GM18868 (cell line): ENCODE results near the gene PITRM1.
"Not testable (repeated sequence)": the region's sequence is repeated elsewhere in the genome, so short reads cannot be mapped to it uniquely, and the experiment has no call there.

Experiments
- ATAC-seq: cut with Tn5 transposase; IDR thresholded peaks from one replicate; pipeline ENCODE4 v1.9.1; 2021; ENCODE audit warnings: mild to moderate bottlenecking, moderate library complexity; ENCODE audit not compliant: unreplicated experiment

Gene PITRM1

GRCh38 chr10:3197348-3198003, 24.9 kb upstream of the PITRM1 start:
- peak; percentile 91 for ATAC-seq

DNA sequence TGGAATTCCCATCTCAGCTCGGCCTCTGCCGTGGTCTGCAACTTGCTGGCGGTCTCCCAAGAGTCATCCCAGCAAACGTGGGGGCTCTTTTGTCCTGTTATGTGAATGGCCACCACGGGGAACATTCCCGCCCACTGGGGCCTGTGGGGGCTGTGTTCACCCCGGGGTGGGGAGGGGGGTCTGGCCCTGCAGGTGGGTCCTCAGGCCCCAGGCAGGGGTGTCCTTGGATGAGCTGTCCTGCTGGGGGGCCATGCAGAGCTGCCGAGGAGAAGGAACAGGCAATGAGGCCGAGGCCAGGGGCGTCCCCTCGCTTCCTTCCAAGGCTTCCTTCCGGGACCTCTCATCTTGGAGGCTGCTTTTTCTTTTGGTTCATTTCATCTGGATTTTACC, 24.4 kb upstream of the PITRM1 start:
- no peak for ATAC-seq

DNA sequence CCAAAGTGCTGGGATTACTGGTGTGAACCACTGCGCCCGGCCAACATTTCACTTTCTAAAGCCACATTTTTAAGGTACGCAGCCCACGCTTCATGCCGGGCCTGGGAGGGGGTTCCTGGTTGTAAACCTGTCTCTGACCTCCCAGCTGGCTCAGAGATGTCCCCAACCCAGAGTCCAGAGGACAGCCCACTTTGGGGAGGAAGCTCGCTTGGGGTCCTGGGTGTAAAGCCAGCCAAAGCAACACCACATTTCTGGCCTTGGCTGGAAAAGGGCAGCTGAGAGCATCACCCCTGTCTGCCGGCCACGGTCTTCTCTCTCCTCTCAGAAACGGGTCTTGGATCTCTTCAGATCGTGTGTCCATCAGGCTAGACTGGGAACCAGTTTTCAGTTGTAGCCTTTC, 23.9 kb upstream of the PITRM1 start:
- ATAC-seq, result no peak

- ATAC-seq, result no peak
Measured at GRCh38 chr10:3195726-3196125, 23.1 kb upstream of the PITRM1 start.

- no peak for ATAC-seq
Measured at GRCh38 chr10:3195286-3195685, 22.7 kb upstream of the PITRM1 start.

DNA sequence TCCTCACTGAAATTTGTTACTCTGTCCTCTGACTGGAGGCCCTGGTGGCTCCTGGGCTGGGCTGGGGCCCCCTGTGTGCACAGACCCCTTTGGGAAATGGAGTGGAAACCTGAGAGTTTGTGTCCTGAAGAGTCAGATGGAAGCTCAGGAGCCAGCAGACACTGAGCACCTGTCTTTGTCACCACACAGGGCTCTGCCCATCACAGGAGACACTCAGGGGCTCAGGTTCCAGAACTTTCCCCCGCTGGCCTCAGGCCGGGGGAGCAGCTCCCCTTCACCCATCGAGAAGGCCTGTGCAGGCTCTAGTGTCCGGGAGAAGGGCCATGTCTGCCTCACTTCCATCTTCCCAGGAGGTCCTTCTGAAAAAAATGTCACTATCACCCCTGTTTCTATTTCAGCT, 22.3 kb upstream of the PITRM1 start:
- no peak for ATAC-seq

DNA sequence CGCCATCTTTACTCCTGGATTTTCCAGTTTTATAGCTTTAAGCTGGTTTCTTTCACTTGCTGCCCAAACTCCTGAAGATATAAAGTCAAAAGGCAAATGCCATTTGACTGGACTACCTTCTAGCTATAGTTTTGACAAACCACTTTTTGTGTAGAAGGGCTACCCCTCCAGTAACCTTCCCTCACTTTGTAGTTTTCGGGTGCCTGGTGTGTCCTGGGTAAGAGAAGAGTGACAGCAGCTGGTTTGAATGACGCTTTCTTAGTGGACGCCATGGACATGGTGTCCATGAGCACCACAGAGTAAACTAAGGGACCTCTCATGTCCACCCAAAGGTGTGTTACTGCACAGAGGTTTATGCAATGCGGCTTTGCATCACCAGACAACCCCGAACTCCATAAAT, 21.2 kb upstream of the PITRM1 start:
- no peak for ATAC-seq

- ATAC-seq, result no peak
Measured at GRCh38 chr10:3192856-3193635, 20.5 kb upstream of the PITRM1 start.

GRCh38 chr10:3190817-3191216, 18.2 kb upstream of the PITRM1 start:
- ATAC-seq, result no peak

DNA sequence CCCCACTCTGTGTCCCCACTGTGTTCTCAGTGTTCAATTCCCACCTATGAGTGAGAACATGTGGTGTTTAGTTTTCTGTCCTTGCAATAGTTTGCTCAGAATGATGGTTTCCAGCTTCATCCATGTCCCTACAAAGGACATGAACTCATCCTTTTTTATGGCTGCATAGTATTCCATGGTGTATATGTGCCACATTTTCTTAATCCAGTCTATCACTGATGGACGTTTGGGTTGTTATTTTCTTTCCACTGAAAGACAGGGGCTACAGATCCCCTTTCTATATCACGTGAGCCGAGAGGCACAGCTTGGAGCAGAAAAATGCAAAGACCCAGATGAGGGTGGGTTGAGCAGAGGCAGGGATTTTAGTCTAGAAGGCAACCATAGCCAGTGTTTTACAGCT, 14.6 kb upstream of the PITRM1 start:
- ATAC-seq, result not testable (repeated sequence)

DNA sequence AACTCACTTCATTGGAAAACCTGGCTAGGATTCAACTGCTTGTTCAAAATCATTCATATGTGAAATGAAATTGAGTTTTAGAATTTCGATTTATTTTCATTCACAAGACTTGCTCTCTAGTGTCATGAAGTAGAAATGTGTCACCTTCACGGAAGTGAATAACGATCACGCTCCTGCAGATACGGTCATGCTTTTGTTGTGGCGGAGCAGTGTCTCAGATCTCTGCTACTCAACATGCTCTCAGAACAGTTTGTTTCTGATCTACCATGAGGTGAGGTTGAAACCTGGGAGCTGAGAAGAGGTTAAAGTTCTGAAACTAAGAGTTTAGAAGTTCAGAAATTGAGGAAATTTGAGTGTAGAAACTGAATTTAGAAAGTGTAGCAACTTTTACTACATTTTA, 13.8 kb upstream of the PITRM1 start:
- ATAC-seq, result no peak

GRCh38 chr10:3185386-3185785, 12.8 kb upstream of the PITRM1 start:
- ATAC-seq, result no peak

- ATAC-seq, result no peak
Measured at GRCh38 chr10:3180355-3181025, 7.9 kb upstream of the PITRM1 start.

GRCh38 chr10:3179174-3179573, 6.6 kb upstream of the PITRM1 start:
- ATAC-seq, result no peak

DNA sequence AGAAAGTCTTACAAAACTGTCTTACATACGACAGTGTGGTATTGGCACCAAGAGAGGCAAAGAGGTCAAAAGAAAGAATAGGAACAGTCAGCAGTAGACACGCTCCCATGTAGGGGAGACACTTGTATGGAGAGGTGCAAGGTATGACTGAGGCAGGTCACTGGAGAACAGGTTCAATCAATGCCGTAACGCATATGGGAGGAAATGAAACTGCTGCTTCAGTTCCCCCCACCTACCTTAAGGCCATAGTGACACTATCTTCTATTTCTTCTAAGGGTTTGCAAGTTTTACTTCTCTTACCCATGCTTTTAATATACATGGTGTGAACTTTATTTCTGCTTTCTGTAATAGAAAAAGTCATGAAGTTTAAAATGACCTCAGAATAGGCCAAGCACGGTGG, 5.5 kb upstream of the PITRM1 start:
- ATAC-seq, result peak; percentile 56

GRCh38 chr10:3173171-3173878, 743 bp upstream of the PITRM1 start:
- ATAC-seq, result peak; percentile 11

DNA sequence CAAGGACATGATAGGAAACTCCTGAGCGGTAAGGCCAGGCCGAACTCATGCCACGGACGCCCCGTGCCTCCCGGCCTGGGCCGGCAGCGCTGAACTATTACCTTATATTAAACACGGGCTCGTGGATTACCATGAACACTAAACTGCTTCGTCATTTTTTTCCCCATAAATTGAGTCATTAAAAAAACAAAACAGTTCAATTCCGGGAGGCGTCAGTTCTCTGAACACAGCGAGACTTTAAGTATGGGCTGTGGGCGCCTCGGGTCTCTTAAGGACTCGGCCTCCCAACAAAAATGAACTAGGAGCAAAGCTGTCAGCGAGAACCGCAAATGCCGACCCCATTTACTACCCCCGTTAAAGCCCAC, 519 bp downstream of the PITRM1 start:
- ATAC-seq, result no peak

DNA sequence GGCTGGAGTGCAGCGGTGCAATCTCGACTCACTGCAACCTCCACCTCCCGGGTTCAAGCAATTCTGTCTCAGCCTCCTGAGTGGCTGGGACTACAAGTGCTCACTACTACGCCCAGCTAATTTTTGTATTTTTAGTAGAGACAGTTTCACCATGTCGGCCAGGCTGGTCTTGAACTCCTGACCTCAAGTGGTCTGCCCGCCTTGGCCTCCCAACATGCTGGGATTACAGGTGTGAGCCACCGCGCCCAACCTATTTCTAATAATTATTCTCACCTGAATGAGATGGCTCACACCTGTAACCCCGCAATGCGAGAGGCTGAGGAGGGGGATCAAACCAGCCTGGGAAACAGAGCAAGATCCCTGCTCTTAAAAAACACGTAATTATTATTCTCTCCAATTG, 1.1 kb downstream of the PITRM1 start:
- ATAC-seq, result not testable (repeated sequence)

DNA sequence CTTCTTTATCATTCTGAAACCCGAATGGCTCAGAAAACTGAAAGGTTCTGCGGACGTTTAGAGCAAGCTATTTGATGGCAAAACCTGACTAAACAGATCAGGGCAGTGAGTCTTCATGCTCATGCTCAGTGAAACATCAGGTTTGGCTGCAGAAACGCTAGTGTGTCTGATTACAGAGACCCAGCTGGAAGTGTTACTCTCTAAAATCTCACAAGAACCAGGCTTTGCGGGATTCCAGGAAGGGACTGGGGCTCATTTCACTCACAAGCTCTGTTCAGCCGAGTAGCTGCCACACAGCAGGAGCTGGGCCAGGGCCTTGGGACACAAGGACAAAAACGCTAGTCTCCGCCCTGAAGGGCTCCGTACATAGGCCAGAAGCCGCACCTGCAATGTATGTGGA, 2.9 kb downstream of the PITRM1 start:
- no peak for ATAC-seq

- no peak for ATAC-seq
Measured at GRCh38 chr10:3169271-3169670, 3.3 kb downstream of the PITRM1 start.

DNA sequence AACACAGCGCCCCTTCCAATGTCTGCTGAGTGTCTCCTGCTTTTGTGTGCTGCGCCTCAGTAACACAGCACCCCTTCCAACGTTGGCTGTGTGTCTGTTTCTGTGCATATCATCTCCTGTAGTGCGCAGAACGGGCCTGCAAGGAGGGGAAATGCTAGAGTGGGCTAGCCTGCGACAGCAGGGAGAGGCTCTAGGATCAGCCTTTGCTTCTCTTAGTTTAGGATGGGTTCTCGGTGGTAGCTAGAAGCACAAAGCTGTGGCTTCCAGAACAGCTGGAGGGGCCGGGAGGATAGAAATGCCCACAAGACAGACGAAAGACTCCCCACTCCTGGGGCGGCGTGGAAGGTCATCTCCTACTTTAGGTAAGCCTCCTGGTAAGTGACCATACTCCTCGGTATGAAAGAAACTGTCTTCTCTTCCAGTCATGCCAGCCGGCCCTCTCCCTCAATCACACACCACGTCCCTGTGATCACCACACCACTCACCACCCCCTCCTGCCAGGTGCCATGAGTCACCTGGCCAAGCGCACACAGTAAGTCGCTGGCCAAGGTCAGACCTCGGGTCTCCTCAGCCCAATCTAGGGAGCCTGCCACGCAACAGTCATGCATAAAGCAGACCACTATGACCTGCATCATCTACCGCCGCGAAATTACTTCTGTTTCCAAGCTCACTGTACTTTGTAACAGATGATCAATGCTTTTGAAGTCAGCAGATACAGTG, 4.8 kb downstream of the PITRM1 start:
- no peak for ATAC-seq
